SH-SY5Y (cell line): ENCODE measurements around the gene ARHGEF28.

Experiments
- GATA2 ChIP-seq: IDR thresholded peaks from 2 replicates; pipeline ENCODE4 v1.6.1; 2011; ENCODE audit warnings: mild to moderate bottlenecking, low read depth, low read length
- GATA3 ChIP-seq: IDR thresholded peaks from 2 replicates; pipeline ENCODE4 v1.6.1; 2011; ENCODE audit warnings: low read depth, mild to moderate bottlenecking, low read length, moderate library complexity

- TF ChIP-seq GATA2 = no peak
- no peak for TF ChIP-seq GATA3
Observed at GRCh38 chr5:73928476-73929070, 302.6 kb downstream of the ARHGEF28 start.
